Mesenchymal stem cell (in vitro differentiated cells and primary cell): ENCODE results near the gene BCAS1.

Source experiments
- DNase-seq: peaks from one replicate; pipeline ENCODE4 v3.0.0-alpha.2; 2013
- H2AFZ ChIP-seq: one replicate; pipeline ENCODE4 v1.6.1; 2013; ENCODE audit warnings: low read depth, mild to moderate bottlenecking, control low read depth, inconsistent platforms, low read length, moderate library complexity
- H2AK5ac ChIP-seq: 2 replicates; pipeline ENCODE4 v1.6.1; 2013; ENCODE audit warnings: low read length, moderate library complexity, mild to moderate bottlenecking, inconsistent platforms; ENCODE audit not compliant: severe bottlenecking
- H2BK120ac ChIP-seq: one replicate; pipeline ENCODE4 v1.6.1; 2013; ENCODE audit warnings: low read depth, mild to moderate bottlenecking, inconsistent platforms, low read length, moderate library complexity
- H2BK12ac ChIP-seq, 2 experiments: one replicate each; pipeline ENCODE4 v1.6.1; 2013; ENCODE audit warnings: inconsistent platforms in 2 of 2, low read length in 2 of 2, mild to moderate bottlenecking in 2 of 2, moderate library complexity in 2 of 2, control low read depth in 1 of 2
- H2BK15ac ChIP-seq: one replicate; pipeline ENCODE4 v1.6.1; 2013; ENCODE audit warnings: mild to moderate bottlenecking, low read depth, inconsistent platforms; ENCODE audit not compliant: poor library complexity, severe bottlenecking
- H2BK5ac ChIP-seq: 2 replicates; pipeline ENCODE4 v1.6.1; 2013; ENCODE audit warnings: low read depth, mild to moderate bottlenecking, low read length, control low read depth, inconsistent platforms; ENCODE audit not compliant: poor library complexity, severe bottlenecking
- H3K14ac ChIP-seq, 2 experiments: one replicate each; pipeline ENCODE4 v1.6.1; 2013; ENCODE audit warnings: inconsistent platforms in 2 of 2, low read length in 2 of 2, control low read depth in 1 of 2, mild to moderate bottlenecking in 1 of 2, moderate library complexity in 1 of 2
- H3K18ac ChIP-seq, 2 experiments: one replicate each; pipeline ENCODE4 v1.6.1; 2013; ENCODE audit warnings: inconsistent platforms in 2 of 2, low read length in 2 of 2, control low read depth in 1 of 2, low read depth in 1 of 2, mild to moderate bottlenecking in 1 of 2
- H3K23ac ChIP-seq, 2 experiments: one replicate each; pipeline ENCODE4 v1.6.1; 2013; ENCODE audit warnings: inconsistent platforms in 2 of 2, low read length in 2 of 2, mild to moderate bottlenecking in 2 of 2, moderate library complexity in 2 of 2, control low read depth in 1 of 2
- H3K27ac ChIP-seq: 2 replicates; pipeline ENCODE4 v1.5.1; 2013; ENCODE audit warnings: mild to moderate bottlenecking, moderate library complexity, low read length, control low read depth, inconsistent platforms; ENCODE audit not compliant: poor library complexity, severe bottlenecking
- H3K27me3 ChIP-seq, 2 experiments: 2 replicates each; pipeline versions ENCODE4 v1.6.1 to v1.7.0; 2013; ENCODE audit warnings: low read length in 2 of 2, mild to moderate bottlenecking in 2 of 2, moderate library complexity in 2 of 2, control low read depth in 1 of 2, inconsistent platforms in 1 of 2; ENCODE audit not compliant: control insufficient read depth in 1 of 2, insufficient read depth in 1 of 2
- H3K36me3 ChIP-seq, 2 experiments: 2 replicates each; pipeline versions ENCODE4 v1.6.1 to v1.7.0; 2013; ENCODE audit warnings: low read length in 2 of 2, control low read depth in 1 of 2, inconsistent platforms in 1 of 2, low read depth in 1 of 2, mild to moderate bottlenecking in 1 of 2; ENCODE audit not compliant: insufficient read depth in 2 of 2, control insufficient read depth in 1 of 2
- H3K4ac ChIP-seq, 2 experiments: one replicate each; pipeline ENCODE4 v1.6.1; 2013; ENCODE audit warnings: inconsistent platforms in 2 of 2, low read length in 2 of 2, mild to moderate bottlenecking in 2 of 2, moderate library complexity in 2 of 2, control low read depth in 1 of 2, low read depth in 1 of 2
- H3K4me1 ChIP-seq: 2 replicates; pipeline ENCODE4 v1.6.1; 2013; ENCODE audit warnings: low read depth, low read length, control low read depth; ENCODE audit not compliant: control insufficient read depth, insufficient read depth
- H3K4me2 ChIP-seq: 2 replicates; pipeline ENCODE4 v1.6.1; 2013; ENCODE audit warnings: low read length, mild to moderate bottlenecking, inconsistent platforms; ENCODE audit not compliant: poor library complexity, severe bottlenecking
- H3K4me3 ChIP-seq, 2 experiments: 2 replicates each; pipeline versions ENCODE4 v1.5.1 to v1.7.0; 2013; ENCODE audit warnings: low read length in 2 of 2, mild to moderate bottlenecking in 2 of 2, control low read depth in 1 of 2, low read depth in 1 of 2; ENCODE audit not compliant: insufficient read depth in 1 of 2
- H3K79me1 ChIP-seq: replicated peaks from 2 replicates; pipeline ENCODE4 v1.6.1; 2013; ENCODE audit warnings: mild to moderate bottlenecking, control low read depth, low read length, inconsistent platforms; ENCODE audit not compliant: poor library complexity, severe bottlenecking
- H3K9ac ChIP-seq: 2 replicates; pipeline ENCODE4 v1.7.0; 2013; ENCODE audit warnings: mild to moderate bottlenecking, low read length, moderate library complexity
- H3K9me3 ChIP-seq: 2 replicates; pipeline ENCODE4 v1.7.0; 2013; ENCODE audit warnings: mild to moderate bottlenecking, low read length; ENCODE audit not compliant: control insufficient read depth
- H4K8ac ChIP-seq: one replicate; pipeline ENCODE4 v1.6.1; 2013; ENCODE audit warnings: inconsistent platforms, mild to moderate bottlenecking, low read length, moderate library complexity
- H4K91ac ChIP-seq: one replicate; pipeline ENCODE4 v1.6.1; 2013; ENCODE audit warnings: mild to moderate bottlenecking, low read length, inconsistent platforms
- WGBS: methylation state at CpG from one replicate; pipeline ENCODE4 v1.1.7; 2013; ENCODE audit warnings: mixed read lengths; 5-methylcytosine and 5-hydroxymethylcytosine counted together

BCAS1 gene

DNA sequence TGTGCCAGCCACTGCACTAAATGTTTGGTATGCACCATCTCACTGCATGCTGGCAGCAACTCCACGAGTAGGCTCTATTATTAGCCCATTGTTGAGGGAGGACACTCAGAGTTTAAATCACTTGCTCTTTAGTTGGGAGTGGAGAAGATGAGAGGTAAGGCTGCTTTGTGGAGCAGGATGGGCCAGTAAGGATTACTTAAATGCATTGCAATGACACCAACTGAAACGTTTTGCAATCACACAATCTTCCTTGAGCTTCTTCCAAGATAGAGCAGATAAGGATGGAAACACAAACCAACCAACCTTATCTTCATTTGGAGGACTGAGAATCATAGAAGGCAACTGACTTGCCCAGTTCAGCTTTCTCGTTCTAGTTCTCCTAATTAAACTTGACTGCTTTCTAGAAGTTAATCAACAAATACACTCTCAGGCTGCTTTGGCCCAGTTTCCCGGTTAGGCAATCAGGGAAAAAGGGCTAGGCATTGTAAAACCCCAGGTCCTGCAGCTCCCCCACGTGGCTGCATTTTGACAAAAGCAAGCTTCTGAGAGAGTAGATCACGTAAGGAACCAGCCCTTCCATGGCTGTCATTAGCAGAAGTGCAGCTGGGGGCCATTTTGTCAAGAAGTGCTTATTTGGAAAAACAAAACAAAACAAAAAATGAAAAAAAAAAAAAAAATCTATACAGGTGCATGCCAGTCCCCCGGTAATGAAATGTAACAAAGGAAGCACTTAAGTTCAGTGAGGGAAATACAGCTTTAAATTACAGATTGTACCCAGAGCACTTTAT lies 130.6 kb downstream of the BCAS1 start:
- Histone ChIP-seq H3K4me3 (peak overlapping the region in 1 of 2 experiments; percentile 10), H2BK12ac (peak overlapping the region; percentile 37 to 92), H3K4ac (peak overlapping the region; percentile 28 to 35), H2BK120ac (peak overlapping the region; percentile 1), H3K14ac (no peak overlapping the region), H3K9ac (peak overlapping the region; percentile 94), H3K27ac (no peak overlapping the region), H3K27me3 (no peaks in the 10 kb centered on the region), H2BK5ac (no peak overlapping the region), H3K4me1 (peaks cover 6% of the 10 kb centered on the region), H4K91ac (no peak overlapping the region), H3K79me1 (no peaks in the 10 kb centered on the region), H3K18ac (peak overlapping the region; percentile 65 to 87), H3K36me3 (no peaks in the 10 kb centered on the region), H2AFZ (no peak overlapping the region), H3K9me3 (no peaks in the 10 kb centered on the region), H3K23ac (no peak overlapping the region), H2AK5ac (no peak overlapping the region), H4K8ac (no peak overlapping the region), H2BK15ac (no peak overlapping the region), H3K4me2 (no peak overlapping the region)
- WGBS, result 5% methylated on average over 6 of the region's 7 CpGs
- DNase-seq, result peak; percentile 96

DNA sequence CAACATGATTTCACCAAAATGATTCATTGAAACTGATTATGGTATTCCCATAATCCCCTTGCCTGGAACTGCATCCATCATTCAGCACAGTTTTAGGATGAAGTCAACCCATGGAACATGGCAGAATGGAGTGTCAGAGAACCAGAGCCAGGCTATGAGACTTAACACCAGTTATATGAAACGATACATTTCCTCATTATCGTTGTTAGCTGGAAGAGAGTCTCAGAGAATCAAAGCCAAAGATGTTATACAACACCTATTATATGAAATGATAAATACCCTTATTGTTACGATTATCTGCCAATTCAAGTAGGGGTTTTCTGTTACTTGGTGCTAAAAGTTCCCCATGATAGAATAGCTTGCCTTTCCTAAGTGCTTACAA lies 131.2 kb downstream of the BCAS1 start:
- Histone ChIP-seq H3K18ac (peak overlapping the region in 1 of 2 experiments; percentile 63), H2BK15ac (no peak overlapping the region), H2BK5ac (no peak overlapping the region), H3K4me2 (no peak overlapping the region), H3K14ac (no peak overlapping the region), H3K4me3 (no peak overlapping the region), H2BK12ac (peak overlapping the region in 1 of 2 experiments; percentile 92), H4K91ac (no peak overlapping the region), H4K8ac (no peak overlapping the region), H3K23ac (no peak overlapping the region), H2AK5ac (no peak overlapping the region), H3K9ac (peak overlapping the region; percentile 94), H2AFZ (no peak overlapping the region), H3K79me1 (no peaks in the 10 kb centered on the region), H2BK120ac (no peak overlapping the region), H3K4ac (peak overlapping the region in 1 of 2 experiments; percentile 35), H3K27me3 (no peaks in the 10 kb centered on the region), H3K9me3 (no peaks in the 10 kb centered on the region), H3K36me3 (no peaks in the 10 kb centered on the region), H3K4me1 (peaks cover 6% of the 10 kb centered on the region), H3K27ac (no peak overlapping the region)
- WGBS, result 93% methylated on average over 1 of the region's 3 CpGs
- no peak for DNase-seq

DNA sequence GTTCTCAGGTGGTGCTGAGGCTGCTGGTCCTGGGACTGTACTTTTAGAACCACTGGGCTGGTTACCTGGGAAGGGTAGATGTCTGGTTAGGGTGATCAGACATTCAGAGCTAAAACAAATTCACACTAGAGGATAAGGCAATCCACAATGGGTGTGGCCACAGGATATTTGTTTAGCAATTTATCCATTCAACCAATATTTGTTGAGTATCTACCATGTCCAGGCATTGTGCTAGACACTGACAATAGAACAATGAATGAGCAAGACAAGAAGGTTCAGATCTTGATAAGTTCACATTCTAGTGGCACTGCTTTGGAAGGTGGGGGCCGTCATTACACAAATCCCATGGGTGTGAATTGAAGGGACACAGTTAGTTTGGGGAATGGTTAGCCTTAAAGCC lies 131.7 kb downstream of the BCAS1 start:
- Histone ChIP-seq H3K4me1 (peaks cover 6% of the 10 kb centered on the region), H2BK5ac (no peak overlapping the region), H3K4me3 (no peak overlapping the region), H3K9ac (peak overlapping the region; percentile 94), H3K23ac (no peak overlapping the region), H3K9me3 (no peaks in the 10 kb centered on the region), H3K4ac (no peak overlapping the region), H2BK120ac (no peak overlapping the region), H4K91ac (no peak overlapping the region), H3K36me3 (no peaks in the 10 kb centered on the region), H3K27me3 (no peaks in the 10 kb centered on the region), H4K8ac (no peak overlapping the region), H2BK12ac (peak overlapping the region; percentile 38 to 61), H3K14ac (no peak overlapping the region), H3K27ac (no peak overlapping the region), H2AFZ (no peak overlapping the region), H3K4me2 (no peak overlapping the region), H2BK15ac (no peak overlapping the region), H2AK5ac (no peak overlapping the region), H3K18ac (peak overlapping the region in 1 of 2 experiments; percentile 76), H3K79me1 (no peaks in the 10 kb centered on the region)
- WGBS, result 75% methylated on average over 1 of the region's 1 CpG
- DNase-seq, result no peak

DNA sequence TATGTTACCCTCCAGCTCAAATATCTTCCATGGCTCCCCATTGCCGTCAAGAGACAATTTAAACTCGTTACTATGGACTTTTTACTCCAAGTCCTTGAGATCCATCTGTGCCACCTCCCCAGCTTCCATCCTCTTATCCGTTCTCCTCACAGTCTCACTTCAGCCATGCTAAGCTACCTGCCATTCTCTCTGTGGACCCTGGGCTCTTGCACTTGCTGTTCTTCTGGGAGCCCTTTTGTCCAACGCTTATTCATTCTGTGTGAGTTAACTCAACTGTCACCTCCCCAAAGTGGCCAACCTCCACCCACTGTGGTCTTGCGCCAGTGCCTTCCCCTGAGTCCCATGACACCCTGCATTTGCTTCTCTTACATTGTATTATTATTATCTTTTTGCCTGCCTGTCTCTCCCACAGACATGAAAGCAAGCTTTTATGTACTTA lies 132.4 kb downstream of the BCAS1 start:
- H3K4ac ChIP-seq, result peak overlapping the region in 1 of 2 experiments; percentile 49
- no peak overlapping the region for H4K91ac ChIP-seq
- H3K4me1 ChIP-seq, result peaks cover 6% of the 10 kb centered on the region

More for the DNA sequence above, 132.4 kb downstream of the BCAS1 start:
- Histone ChIP-seq H4K8ac (no peak overlapping the region), H3K14ac (no peak overlapping the region), H2BK120ac (no peak overlapping the region), H3K79me1 (no peaks in the 10 kb centered on the region), H3K4me2 (no peak overlapping the region), H3K4me3 (no peak overlapping the region), H2AK5ac (no peak overlapping the region), H3K9ac (no peak overlapping the region), H3K9me3 (no peaks in the 10 kb centered on the region), H3K36me3 (no peaks in the 10 kb centered on the region), H3K27me3 (no peaks in the 10 kb centered on the region), H3K18ac (no peak overlapping the region), H3K27ac (no peak overlapping the region), H3K23ac (no peak overlapping the region), H2AFZ (no peak overlapping the region), H2BK5ac (no peak overlapping the region), H2BK12ac (peak overlapping the region in 1 of 2 experiments; percentile 29), H2BK15ac (no peak overlapping the region)
- DNase-seq, result no peak
- 97% methylated on average over 5 of the region's 5 CpGs for WGBS
